Osteoblast (primary cell): ENCODE results near the gene MFF. TPM values are rescaled to one million over a fixed set of nuclear protein-coding genes. Genes with fewer than 3 reads are reported as not detected.
A peak's percentile ranks its signal among the peaks of the same experiment; 100 is the strongest.

ENCODE experiments used
- DNase-seq: peaks from one replicate; pipeline ENCODE4 v3.0.0; 2011; ENCODE audit warnings: low spot score, mixed read lengths; ENCODE audit not compliant: insufficient read length; ENCODE audit errors: missing footprints
- H2AFZ ChIP-seq: 2 replicates; pipeline ENCODE4 v1.6.0; 2011; ENCODE audit warnings: mild to moderate bottlenecking, low read length
- H3K27ac ChIP-seq: 2 replicates; pipeline ENCODE4 v1.5.1; 2011; ENCODE audit warnings: mild to moderate bottlenecking, low read depth, low read length, moderate library complexity
- H3K27me3 ChIP-seq: 2 replicates; pipeline ENCODE4 v1.6.0; 2012; ENCODE audit warnings: mild to moderate bottlenecking, control low read depth, inconsistent platforms, low read length, moderate library complexity; ENCODE audit not compliant: insufficient read depth
- H3K36me3 ChIP-seq: 2 replicates; pipeline ENCODE4 v1.5.1; 2011; ENCODE audit warnings: mild to moderate bottlenecking, low read length, control low read depth, moderate library complexity; ENCODE audit not compliant: insufficient read depth
- H3K4me1 ChIP-seq: 2 replicates; pipeline ENCODE4 v1.5.1; 2011; ENCODE audit warnings: mild to moderate bottlenecking, low read length, control low read depth, moderate library complexity; ENCODE audit not compliant: insufficient read depth
- H3K4me2 ChIP-seq: 2 replicates; pipeline ENCODE4 v1.6.0; 2011; ENCODE audit warnings: mild to moderate bottlenecking, low read length; ENCODE audit not compliant: insufficient read depth
- H3K4me3 ChIP-seq: fragments of 200-600 bp; sonication (generic); 3 replicates; pipeline ENCODE4 v1.5.1; 2012; ENCODE audit warnings: mild to moderate bottlenecking, low read length, inconsistent platforms; ENCODE audit not compliant: insufficient read depth
- H3K79me2 ChIP-seq: 2 replicates; pipeline ENCODE4 v1.6.0; 2012; ENCODE audit warnings: mild to moderate bottlenecking, low read length, control low read depth, inconsistent platforms; ENCODE audit not compliant: insufficient read depth
- H3K9me3 ChIP-seq: 2 replicates; pipeline ENCODE4 v1.5.1; 2011; ENCODE audit warnings: low read depth, low read length, control low read depth
- H4K20me1 ChIP-seq: 2 replicates; pipeline ENCODE4 v1.6.0; 2012; ENCODE audit warnings: mild to moderate bottlenecking, low read length, control low read depth; ENCODE audit not compliant: insufficient read depth
- CTCF ChIP-seq: IDR thresholded peaks from 2 replicates; pipeline ENCODE4 v1.5.1; 2011; ENCODE audit warnings: mild to moderate bottlenecking, low read depth, low read length, moderate library complexity; ENCODE audit errors: extremely low read depth
- total RNA-seq: library from RNA; depleted of rRNA; stranded (reverse); fragments of >200 nt; gene quantifications from 2 replicates; pipeline ENCODE4 v1.2.3, GENCODE V29; 2012

Gene MFF
- total RNA-seq, 1 donor, result 101 TPM

- Histone ChIP-seq H2AFZ (no peak overlapping the region), H3K4me3 (no peak overlapping the region), H3K27ac (peak overlapping the region; percentile 66), H3K79me2 (no peaks in the 10 kb centered on the region), H3K36me3 (no peaks in the 10 kb centered on the region), H3K9me3 (no peaks in the 10 kb centered on the region), H3K4me2 (no peak overlapping the region), H3K27me3 (no peaks in the 10 kb centered on the region), H3K4me1 (peaks cover 72% of the 10 kb centered on the region), H4K20me1 (no peaks in the 10 kb centered on the region)
- no peak for TF ChIP-seq CTCF
- no peak for DNase-seq
These were observed 48.3 kb downstream of the MFF start for GRCh38 chr2:227373389-227373788.

GRCh38 chr2:227374158-227374557, 49.1 kb downstream of the MFF start:
- peak overlapping the region; percentile 66 for H3K27ac ChIP-seq
- no peaks in the 10 kb centered on the region for H3K79me2 ChIP-seq
- TF ChIP-seq CTCF, result no peak
- H3K4me2 ChIP-seq, result peak overlapping the region; percentile 45
- H4K20me1 ChIP-seq, result no peaks in the 10 kb centered on the region
- H3K27me3 ChIP-seq, result no peaks in the 10 kb centered on the region
- H3K4me3 ChIP-seq, result no peak overlapping the region
- no peaks in the 10 kb centered on the region for H3K36me3 ChIP-seq
- DNase-seq, result peak; percentile 18
- no peak overlapping the region for H2AFZ ChIP-seq
- no peaks in the 10 kb centered on the region for H3K9me3 ChIP-seq
- peaks cover 72% of the 10 kb centered on the region for H3K4me1 ChIP-seq

- Histone ChIP-seq H3K27ac (peak overlapping the region; percentile 56), H3K4me1 (peaks cover 46% of the 10 kb centered on the region), H2AFZ (no peak overlapping the region), H3K79me2 (no peaks in the 10 kb centered on the region), H3K4me3 (no peak overlapping the region), H3K36me3 (no peaks in the 10 kb centered on the region), H4K20me1 (no peaks in the 10 kb centered on the region), H3K4me2 (peak overlapping the region; percentile 3), H3K9me3 (no peaks in the 10 kb centered on the region), H3K27me3 (no peaks in the 10 kb centered on the region)
- peak; percentile 49 for DNase-seq
- no peak for TF ChIP-seq CTCF
These were observed 51.8 kb downstream of the MFF start for GRCh38 chr2:227376656-227377396.

GRCh38 chr2:227377467-227378351, 52.7 kb downstream of the MFF start:
- no peak for DNase-seq
- TF ChIP-seq CTCF, result no peak
- no peak overlapping the region for H3K4me3 ChIP-seq
- H3K27me3 ChIP-seq, result no peaks in the 10 kb centered on the region
- no peaks in the 10 kb centered on the region for H3K36me3 ChIP-seq
- peak overlapping the region; percentile 3 for H3K4me2 ChIP-seq
- H3K9me3 ChIP-seq, result no peaks in the 10 kb centered on the region
- no peak overlapping the region for H2AFZ ChIP-seq
- H3K27ac ChIP-seq, result peak overlapping the region; percentile 56
- no peaks in the 10 kb centered on the region for H3K79me2 ChIP-seq
- peaks cover 44% of the 10 kb centered on the region for H3K4me1 ChIP-seq
- H4K20me1 ChIP-seq, result no peaks in the 10 kb centered on the region
